HG03354 (cell line): ENCODE results near the gene CHST11.
"Not testable (repeated sequence)": the region's sequence is repeated elsewhere in the genome, so short reads cannot be mapped to it uniquely, and the experiment has no call there.

ENCODE experiments used
- ATAC-seq: cut with Tn5 transposase; IDR thresholded peaks from one replicate; pipeline ENCODE4 v1.9.1; 2021; ENCODE audit warnings: mild to moderate bottlenecking; ENCODE audit not compliant: unreplicated experiment, poor library complexity, severe bottlenecking

The CHST11 gene

GRCh38 chr12:104793285-104793684 is 336.5 kb downstream of the CHST11 start:
- no peak for ATAC-seq

GRCh38 chr12:104793968-104794367 is 337.2 kb downstream of the CHST11 start:
- no peak for ATAC-seq

- ATAC-seq, result no peak
Observed at GRCh38 chr12:104796475-104796862, 339.7 kb downstream of the CHST11 start.

- no peak for ATAC-seq
Observed at GRCh38 chr12:104799458-104799857, 342.7 kb downstream of the CHST11 start.

GRCh38 chr12:104801005-104801404 is 344.3 kb downstream of the CHST11 start:
- no peak for ATAC-seq

- no peak for ATAC-seq
Observed at GRCh38 chr12:104801427-104801826, 344.7 kb downstream of the CHST11 start.

- ATAC-seq, result no peak
Observed at GRCh38 chr12:104802208-104802607, 345.5 kb downstream of the CHST11 start.

- no peak for ATAC-seq
Observed at GRCh38 chr12:104805186-104805585, 348.4 kb downstream of the CHST11 start.

GRCh38 chr12:104806194-104806593 is 349.4 kb downstream of the CHST11 start:
- ATAC-seq, result not testable (repeated sequence)

GRCh38 chr12:104809251-104809650 is 352.5 kb downstream of the CHST11 start:
- no peak for ATAC-seq

GRCh38 chr12:104809706-104810385 is 353.1 kb downstream of the CHST11 start:
- no peak for ATAC-seq
